Memory B cell (primary cell): Measurements from ENCODE around the gene GGCT.
A peak's percentile ranks its signal among the peaks of the same experiment; 100 is the strongest.
"Not testable (repeated sequence)": the region's sequence is repeated elsewhere in the genome, so short reads cannot be mapped to it uniquely, and the experiment has no call there.

Source experiments
- ATAC-seq: fragments of 150-1000 bp; cut with Tn5 transposase; 2 replicates; pipeline ENCODE4 v1.10.0; 2021; ENCODE audit warnings: low read depth, mild to moderate bottlenecking, moderate library complexity
- DNase-seq, 2 donors: peaks; one replicate each; pipeline ENCODE4 v3.0.0; 2022; ENCODE audit warnings: low spot score in 2 of 2
- H3K27ac Mint-ChIP-seq: one replicate; pipeline ENCODE4 v1.8.0; 2022; ENCODE audit warnings: mild to moderate bottlenecking, moderate library complexity, mixed read lengths
- H3K27me3 Mint-ChIP-seq: one replicate; pipeline ENCODE4 v1.8.0; 2022; ENCODE audit warnings: mixed read lengths
- H3K36me3 Mint-ChIP-seq: one replicate; pipeline ENCODE4 v1.8.0; 2022; ENCODE audit warnings: mild to moderate bottlenecking, mixed read lengths
- H3K4me1 Mint-ChIP-seq: one replicate; pipeline ENCODE4 v1.8.0; 2022; ENCODE audit warnings: mixed read lengths
- H3K4me3 Mint-ChIP-seq: one replicate; pipeline ENCODE4 v1.8.0; 2022; ENCODE audit warnings: mild to moderate bottlenecking, moderate library complexity, mixed read lengths
- H3K9me3 Mint-ChIP-seq: one replicate; pipeline ENCODE4 v1.8.0; 2022; ENCODE audit warnings: mixed read lengths

The GGCT gene

GRCh38 chr7:30504301-30505173 lies at the start of gene GGCT:
Gene GGCT (minus strand): TSS chr7:30504829. CDS start chr7:30504709, 120 bp downstream.
- H3K4me1 Mint-ChIP-seq = peaks cover 18% of the 10 kb centered on the region
- ATAC-seq (peak; percentile 97), DNase-seq (peak; percentile 91 to 93)
- no peaks in the 10 kb centered on the region for H3K9me3 Mint-ChIP-seq
- no peaks in the 10 kb centered on the region for H3K27me3 Mint-ChIP-seq
- H3K36me3 Mint-ChIP-seq = peaks cover 3% of the 10 kb centered on the region
- H3K27ac Mint-ChIP-seq = peak within 1 kb of the TSS; percentile 87
- peak within 1 kb of the TSS; percentile 98 for H3K4me3 Mint-ChIP-seq

GRCh38 chr7:30553546-30553945 lies 48.9 kb upstream of the GGCT start:
- peaks cover 7% of the 10 kb centered on the region for H3K36me3 Mint-ChIP-seq
- H3K4me1 Mint-ChIP-seq = peaks cover 8% of the 10 kb centered on the region
- H3K27ac Mint-ChIP-seq = no peak overlapping the region
- no peak for ATAC-seq
- no peak for DNase-seq
- H3K27me3 Mint-ChIP-seq = no peaks in the 10 kb centered on the region
- no peak overlapping the region for H3K4me3 Mint-ChIP-seq
- H3K9me3 Mint-ChIP-seq = no peaks in the 10 kb centered on the region

- Mint-ChIP-seq H3K4me1 (peaks cover 8% of the 10 kb centered on the region), H3K4me3 (no peak overlapping the region), H3K36me3 (peaks cover 7% of the 10 kb centered on the region), H3K9me3 (no peaks in the 10 kb centered on the region), H3K27me3 (no peaks in the 10 kb centered on the region), H3K27ac (no peak overlapping the region)
- ATAC-seq (no peak), DNase-seq (no peak)
Observed at GRCh38 chr7:30553141-30553540, 48.5 kb upstream of the GGCT start.

- H3K4me1 Mint-ChIP-seq = peaks cover 8% of the 10 kb centered on the region
- DNase-seq = no peak
- H3K36me3 Mint-ChIP-seq = peaks cover 7% of the 10 kb centered on the region
- H3K4me3 Mint-ChIP-seq = no peak overlapping the region
- no peak overlapping the region for H3K27ac Mint-ChIP-seq
- H3K9me3 Mint-ChIP-seq = no peaks in the 10 kb centered on the region
- no peak for ATAC-seq
- no peaks in the 10 kb centered on the region for H3K27me3 Mint-ChIP-seq
Observed at GRCh38 chr7:30552330-30552729, 47.7 kb upstream of the GGCT start.

GRCh38 chr7:30549931-30550493 lies 45.4 kb upstream of the GGCT start:
- Mint-ChIP-seq H3K9me3 (no peaks in the 10 kb centered on the region), H3K4me1 (peaks cover 8% of the 10 kb centered on the region), H3K36me3 (peaks cover 10% of the 10 kb centered on the region), H3K27me3 (no peaks in the 10 kb centered on the region), H3K27ac (no peak overlapping the region), H3K4me3 (no peak overlapping the region)
- DNase-seq = no peak
- no peak for ATAC-seq

- Mint-ChIP-seq H3K4me3 (no peak overlapping the region), H3K27ac (no peak overlapping the region), H3K36me3 (peaks cover 10% of the 10 kb centered on the region), H3K27me3 (no peaks in the 10 kb centered on the region), H3K9me3 (no peaks in the 10 kb centered on the region), H3K4me1 (peaks cover 8% of the 10 kb centered on the region)
- DNase-seq (peak in 1 of 2 donors; percentile 25), ATAC-seq (peak; percentile 38)
Observed at GRCh38 chr7:30548845-30549244, 44.2 kb upstream of the GGCT start.

GRCh38 chr7:30546596-30546995 lies 42.0 kb upstream of the GGCT start:
- H3K4me1 Mint-ChIP-seq = peaks cover 8% of the 10 kb centered on the region
- H3K36me3 Mint-ChIP-seq = peaks cover 16% of the 10 kb centered on the region
- no peaks in the 10 kb centered on the region for H3K27me3 Mint-ChIP-seq
- no peak for DNase-seq
- ATAC-seq = no peak
- H3K4me3 Mint-ChIP-seq = no peak overlapping the region
- no peak overlapping the region for H3K27ac Mint-ChIP-seq
- H3K9me3 Mint-ChIP-seq = no peaks in the 10 kb centered on the region

GRCh38 chr7:30545791-30546555 lies 41.3 kb upstream of the GGCT start:
- DNase-seq = no peak
- Mint-ChIP-seq H3K4me1 (peaks cover 4% of the 10 kb centered on the region), H3K9me3 (no peaks in the 10 kb centered on the region), H3K27me3 (no peaks in the 10 kb centered on the region), H3K27ac (no peak overlapping the region), H3K4me3 (no peak overlapping the region), H3K36me3 (peaks cover 16% of the 10 kb centered on the region)
- ATAC-seq = no peak

GRCh38 chr7:30543813-30544525 lies 39.3 kb upstream of the GGCT start:
- H3K36me3 Mint-ChIP-seq = peaks cover 25% of the 10 kb centered on the region
- no peak overlapping the region for H3K4me3 Mint-ChIP-seq
- peaks cover 2% of the 10 kb centered on the region for H3K4me1 Mint-ChIP-seq
- no peaks in the 10 kb centered on the region for H3K27me3 Mint-ChIP-seq
- ATAC-seq (no peak), DNase-seq (no peak)
- no peaks in the 10 kb centered on the region for H3K9me3 Mint-ChIP-seq
- no peak overlapping the region for H3K27ac Mint-ChIP-seq

GRCh38 chr7:30543115-30543514 lies 38.5 kb upstream of the GGCT start:
- not testable (repeated sequence) for H3K4me3 Mint-ChIP-seq, H3K9me3 Mint-ChIP-seq, H3K4me1 Mint-ChIP-seq, H3K27ac Mint-ChIP-seq, DNase-seq, H3K27me3 Mint-ChIP-seq, ATAC-seq
- H3K36me3 Mint-ChIP-seq = peaks cover 29% of the 10 kb centered on the region

GRCh38 chr7:30533886-30534285 lies 29.3 kb upstream of the GGCT start:
- Mint-ChIP-seq H3K4me3 (no peak overlapping the region), H3K4me1 (peaks cover under 1% of the 10 kb centered on the region), H3K9me3 (no peaks in the 10 kb centered on the region), H3K27ac (no peak overlapping the region), H3K36me3 (peaks cover 20% of the 10 kb centered on the region), H3K27me3 (no peaks in the 10 kb centered on the region)
- no peak for DNase-seq
- no peak for ATAC-seq

GRCh38 chr7:30531286-30531685 lies 26.7 kb upstream of the GGCT start:
- ATAC-seq (no peak), DNase-seq (no peak)
- Mint-ChIP-seq H3K4me3 (no peak overlapping the region), H3K27me3 (no peaks in the 10 kb centered on the region), H3K4me1 (peaks cover 3% of the 10 kb centered on the region), H3K9me3 (no peaks in the 10 kb centered on the region), H3K27ac (no peak overlapping the region), H3K36me3 (peaks cover 14% of the 10 kb centered on the region)

- DNase-seq (no peak), ATAC-seq (no peak)
- Mint-ChIP-seq H3K27ac (no peak overlapping the region), H3K27me3 (no peaks in the 10 kb centered on the region), H3K9me3 (no peaks in the 10 kb centered on the region), H3K4me1 (peaks cover 3% of the 10 kb centered on the region), H3K4me3 (no peak overlapping the region), H3K36me3 (peaks cover 13% of the 10 kb centered on the region)
Observed at GRCh38 chr7:30530373-30530772, 25.7 kb upstream of the GGCT start.

- DNase-seq = no peak
- Mint-ChIP-seq H3K27ac (no peak overlapping the region), H3K36me3 (peaks cover 11% of the 10 kb centered on the region), H3K27me3 (no peaks in the 10 kb centered on the region), H3K9me3 (no peaks in the 10 kb centered on the region), H3K4me1 (peaks cover 3% of the 10 kb centered on the region), H3K4me3 (no peak overlapping the region)
- ATAC-seq = no peak
Observed at GRCh38 chr7:30528779-30529178, 24.1 kb upstream of the GGCT start.
